GM21576 (cell line): Measurements from ENCODE around the gene NUDT3.

Experiments
- ATAC-seq: cut with Tn5 transposase; IDR thresholded peaks from one replicate; pipeline ENCODE4 v1.9.1; 2021; ENCODE audit warnings: mild to moderate bottlenecking, moderate library complexity; ENCODE audit not compliant: unreplicated experiment

NUDT3 gene

GRCh38 chr6:34241351-34242215, 150.9 kb downstream of the NUDT3 start:
- ATAC-seq, result no peak

- ATAC-seq, result no peak
Measured at GRCh38 chr6:34240329-34241248, 151.9 kb downstream of the NUDT3 start.

DNA sequence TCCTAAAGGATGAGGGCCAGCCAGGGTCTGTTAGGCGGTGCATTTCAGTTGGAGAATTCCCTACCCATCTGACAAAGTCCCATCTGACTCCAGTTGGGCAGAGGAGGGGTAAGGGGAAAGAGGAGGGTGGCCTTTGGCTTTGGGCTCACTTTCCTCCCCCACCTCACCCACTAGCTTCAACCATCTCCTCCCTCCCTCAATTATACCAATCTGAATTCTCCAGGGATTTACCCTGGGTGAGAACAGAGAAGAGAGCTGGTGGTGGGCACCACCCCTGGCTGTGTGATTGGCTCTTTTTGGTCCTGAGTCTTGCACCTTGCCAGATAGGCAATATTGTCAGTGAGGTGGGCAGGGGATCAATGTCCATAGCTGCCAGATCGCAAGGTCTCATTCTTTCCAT, 152.6 kb downstream of the NUDT3 start:
- no peak for ATAC-seq

- no peak for ATAC-seq
Measured at GRCh38 chr6:34239500-34239825, 153.0 kb downstream of the NUDT3 start.

DNA sequence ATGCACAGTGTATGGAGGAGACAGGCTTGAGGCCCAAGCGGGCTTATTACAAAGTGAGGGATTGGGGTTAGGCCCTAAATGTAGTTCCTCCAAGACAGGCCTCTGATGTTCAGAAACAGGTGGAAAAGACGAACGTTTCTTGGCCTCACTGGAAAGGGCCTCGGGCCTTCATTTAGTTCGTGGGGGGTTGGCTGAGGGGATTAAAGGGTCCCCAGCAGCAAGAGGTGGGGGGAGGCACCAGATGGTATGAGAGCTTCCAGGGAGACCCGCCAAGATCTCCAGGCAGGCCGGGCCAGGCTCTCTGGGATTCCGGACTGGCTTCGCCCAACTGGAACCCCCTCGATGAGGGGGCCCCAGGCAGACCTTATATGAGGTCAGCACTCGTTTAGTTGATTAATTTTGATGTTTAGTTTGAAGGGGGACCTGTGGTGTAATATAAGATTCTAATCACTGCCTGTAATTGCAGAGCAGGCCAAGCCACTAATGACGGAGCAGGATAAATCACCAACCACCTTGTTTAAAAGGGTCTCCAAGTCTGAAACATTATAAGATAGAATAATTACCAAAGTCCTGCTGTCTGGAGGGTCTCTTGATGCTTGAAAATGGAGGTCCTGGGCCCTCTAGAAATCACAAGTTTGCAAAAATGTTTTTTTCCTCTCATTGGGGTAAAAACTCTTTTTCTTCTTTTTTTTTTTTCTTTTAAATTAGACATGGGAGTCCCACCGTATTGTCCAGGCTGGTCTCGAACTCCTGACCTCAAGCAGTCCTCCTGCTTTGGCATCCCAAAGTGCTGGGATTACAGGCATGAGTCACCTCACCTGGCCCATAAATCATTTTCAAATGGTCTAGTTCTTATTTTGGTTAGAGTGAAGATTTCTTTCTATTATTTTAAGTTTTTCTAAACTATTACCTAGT, 153.6 kb downstream of the NUDT3 start:
- ATAC-seq, result no peak

GRCh38 chr6:34237722-34238584, 154.5 kb downstream of the NUDT3 start:
- ATAC-seq, result no peak

DNA sequence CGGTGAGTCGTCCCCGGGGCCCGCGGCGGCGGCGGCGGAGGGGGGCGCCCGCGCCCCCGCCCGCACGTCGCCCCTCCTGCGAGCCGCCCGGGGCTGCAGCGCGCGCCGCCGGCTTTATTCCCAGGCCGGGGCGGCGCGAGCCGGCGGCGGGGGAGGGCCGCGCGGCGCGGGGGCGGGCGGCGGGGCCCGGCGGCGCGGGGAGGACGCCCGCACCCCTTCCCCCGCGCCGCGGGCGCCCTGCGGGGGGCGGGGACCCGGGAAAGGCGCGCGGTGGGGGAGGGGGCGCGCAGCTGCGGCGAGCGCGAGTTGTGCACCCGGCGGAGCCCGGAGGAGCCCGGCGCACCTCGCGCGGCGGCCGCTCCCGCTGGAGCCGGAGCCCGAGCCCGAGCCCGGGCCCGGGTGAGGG, 155.2 kb downstream of the NUDT3 start:
- ATAC-seq, result no peak

DNA sequence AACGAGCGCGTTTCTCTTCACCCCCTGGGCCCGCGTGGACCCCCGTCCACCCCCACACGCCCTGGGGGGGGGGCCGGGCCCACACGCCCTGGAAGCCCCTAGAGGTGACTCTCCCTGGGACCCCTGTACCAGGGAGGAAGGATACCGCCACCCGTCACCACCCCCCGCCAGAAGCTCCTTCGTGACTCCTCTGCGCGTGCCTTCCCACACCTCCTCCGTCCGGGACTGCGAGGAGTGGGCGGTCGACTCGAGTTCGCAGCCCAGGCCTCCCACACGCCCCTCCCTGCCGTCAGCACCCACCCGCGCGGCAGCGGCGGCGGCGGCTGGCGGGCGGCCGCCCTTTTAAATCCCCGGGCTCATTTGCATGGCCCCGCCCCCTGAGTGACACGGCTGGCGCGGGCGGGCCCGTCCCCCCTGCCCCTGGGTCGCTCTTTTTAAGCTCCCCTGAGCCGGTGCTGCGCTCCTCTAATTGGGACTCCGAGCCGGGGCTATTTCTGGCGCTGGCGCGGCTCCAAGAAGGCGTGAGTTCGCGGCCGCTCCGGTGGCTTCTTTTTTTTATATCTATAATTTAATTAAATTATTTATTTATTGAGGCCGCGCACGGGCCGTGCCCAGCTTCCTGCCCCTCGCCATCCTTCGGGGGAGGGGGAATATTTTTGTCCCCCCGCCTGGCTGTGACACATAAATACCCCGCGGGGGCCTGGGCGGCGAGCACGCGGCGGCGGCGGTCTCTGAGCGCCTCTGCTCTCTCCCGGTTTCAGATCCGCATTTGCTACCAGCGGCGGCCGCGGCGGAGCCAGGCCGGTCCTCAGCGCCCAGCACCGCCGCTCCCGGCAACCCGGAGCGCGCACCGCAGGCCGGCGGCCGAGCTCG, 155.8 kb downstream of the NUDT3 start, which contains the start of gene HMGA1:
HMGA1 (plus strand) TSS at position 431 of the 873 bp plus-strand sequence. CDS start 3,908 bp downstream, outside the sequence.
- ATAC-seq, result peak; percentile 57

GRCh38 chr6:34236131-34236442, 156.4 kb downstream of the NUDT3 start:
- no peak for ATAC-seq

GRCh38 chr6:34235307-34236130, 156.9 kb downstream of the NUDT3 start:
- ATAC-seq, result no peak

DNA sequence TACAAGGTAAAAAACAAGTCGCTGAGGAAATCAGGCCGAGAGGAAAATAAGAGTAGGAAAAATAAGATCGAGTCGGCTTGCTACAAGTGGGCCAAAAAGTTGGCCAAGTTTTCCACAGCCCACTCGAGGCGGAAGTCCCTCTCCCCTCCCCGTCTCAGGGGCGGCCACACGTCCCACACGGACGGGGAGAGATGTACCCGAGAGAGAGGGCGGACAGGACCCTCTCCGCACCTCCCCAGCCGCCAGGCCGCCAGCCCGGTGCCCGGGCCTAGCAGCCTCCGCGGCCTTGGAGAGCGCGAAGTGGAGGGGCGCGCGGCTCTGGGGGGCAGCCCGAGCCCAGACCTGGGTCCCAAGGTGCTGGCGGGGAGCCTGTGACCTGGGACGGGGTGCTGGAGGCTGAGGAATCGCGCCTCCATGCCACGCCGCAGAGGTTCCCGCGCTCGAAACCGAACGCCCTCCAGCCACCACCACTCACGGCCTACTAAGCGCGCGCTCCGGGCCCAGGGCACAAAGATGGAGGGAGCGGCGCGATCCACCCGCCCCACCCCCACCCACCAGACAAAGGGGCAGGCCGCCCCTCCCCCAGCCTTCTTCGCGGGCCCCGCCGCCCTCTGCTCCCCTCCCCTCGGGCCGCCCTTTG, 157.7 kb downstream of the NUDT3 start:
- ATAC-seq, result no peak

GRCh38 chr6:34233867-34234266, 158.6 kb downstream of the NUDT3 start:
- no peak for ATAC-seq

DNA sequence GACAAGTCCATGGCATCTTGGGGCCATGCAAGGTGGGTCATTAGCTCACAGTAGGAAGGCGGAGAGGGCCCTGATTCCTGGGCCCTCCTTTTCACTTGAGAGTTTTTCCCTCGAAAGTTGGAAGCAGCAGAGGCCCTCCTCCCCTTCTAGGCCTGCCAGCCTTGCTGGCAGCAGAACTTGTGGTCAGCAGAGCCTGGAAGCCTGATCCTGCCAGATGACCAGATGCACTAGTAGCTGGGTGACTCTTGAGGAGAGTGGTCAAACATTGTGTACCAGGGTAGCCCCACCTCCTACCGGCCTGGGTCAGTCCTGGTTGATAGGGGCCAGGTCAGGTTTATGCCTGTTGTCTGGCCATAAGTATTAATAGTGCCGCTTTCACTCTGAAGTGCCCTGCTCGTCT, 159.6 kb downstream of the NUDT3 start:
- no peak for ATAC-seq

- no peak for ATAC-seq
Measured at GRCh38 chr6:34231566-34232336, 160.7 kb downstream of the NUDT3 start.

- no peak for ATAC-seq
Measured at GRCh38 chr6:34230653-34231371, 161.7 kb downstream of the NUDT3 start.

DNA sequence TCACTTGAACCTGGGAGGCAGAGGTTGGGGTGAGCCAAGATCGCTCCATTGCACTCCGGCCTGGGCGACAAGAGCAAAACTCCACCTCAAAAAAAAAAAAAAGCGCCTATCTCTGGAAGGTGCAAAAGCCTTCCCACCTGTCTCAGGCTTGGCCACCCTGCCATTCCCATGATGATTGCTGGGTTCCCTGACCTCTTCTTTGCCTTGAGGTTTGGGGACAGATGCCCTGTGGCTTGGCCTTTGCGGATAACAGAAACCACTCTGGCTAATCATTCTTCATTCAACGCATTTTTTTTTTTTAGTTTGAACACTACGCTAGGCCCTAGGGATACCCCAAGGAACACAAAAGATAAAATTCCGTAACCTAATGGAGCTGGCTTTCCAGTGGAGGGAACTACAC, 162.6 kb downstream of the NUDT3 start:
- ATAC-seq, result no peak
